ENCODE results near the gene ZNF26. TPM values are rescaled to one million over a fixed set of nuclear protein-coding genes. Genes with fewer than 3 reads are reported as not detected.

The ZNF26 gene
- total and polyA plus RNA-seq, 8 donors: 1.2 to 30.3 (median 3.1) TPM

DNA sequence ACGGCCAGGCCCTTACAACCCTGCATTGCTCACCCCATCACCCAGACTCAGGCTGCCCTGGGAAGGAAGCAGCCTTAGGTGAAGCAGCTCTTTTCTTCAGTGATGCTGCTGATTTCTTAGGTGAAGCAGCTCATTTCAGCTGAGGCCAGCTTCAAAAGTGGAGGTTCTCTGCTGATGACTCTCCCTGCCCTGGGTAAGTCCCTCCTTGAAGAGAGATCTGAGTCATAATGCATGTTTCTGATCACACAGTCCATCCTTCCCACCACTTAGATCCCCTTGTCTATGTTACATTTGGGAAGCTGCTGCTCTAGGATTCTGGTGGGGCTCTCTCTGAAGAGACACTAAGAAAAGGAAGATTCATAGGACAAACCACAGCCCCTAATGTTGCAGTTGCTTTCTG, 77.4 kb downstream of the ZNF26 start:
- intact Hi-C loops (cut with DNase I; ENCODE audit: low total_unique reads): no loop called here
- Histone ChIP-seq H3K4me1 (no peaks in the 10 kb centered on the region), H3K27ac (no peak overlapping the region), H3K36me3 (peaks cover under 1 to 39% (median 6%) of the 10 kb centered on the region in 4 donors), H3K4me3 (no peak overlapping the region), H3K9me3 (peaks cover 91 to 100% (median 99%) of the 10 kb centered on the region in 4 donors), H3K27me3 (no peaks in the 10 kb centered on the region)
- TF ChIP-seq POLR2AphosphoS5 (IDR thresholded peaks at IDR 0.05): no peak
- no peak for TF ChIP-seq EP300 (IDR thresholded peaks at IDR 0.05)
- TF ChIP-seq POLR2A (IDR thresholded peaks at IDR 0.05): no peak
- 93 to 100% (median 94%) methylated on average over 1 of the region's 1 CpG for WGBS, 5 donors
- no peak for DNase-seq

DNA sequence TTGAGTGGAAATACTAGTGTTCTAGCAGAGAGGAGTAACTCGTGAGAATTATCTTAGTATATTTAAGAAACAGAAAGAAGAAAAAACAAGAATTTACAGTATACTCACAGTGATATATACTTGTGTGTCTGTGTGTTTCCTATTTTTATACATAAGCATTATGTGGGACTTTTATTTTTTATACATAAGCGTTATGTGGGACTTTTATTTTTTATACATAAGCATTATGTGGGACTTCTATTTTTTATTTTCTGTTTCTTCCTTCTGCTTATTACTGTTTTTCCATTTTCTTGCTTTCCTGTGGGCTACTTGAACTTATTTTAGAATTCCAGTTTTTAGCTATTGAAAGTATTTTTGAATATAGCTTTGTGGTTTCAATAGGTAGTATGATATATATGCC, 87.7 kb downstream of the ZNF26 start:
- TF ChIP-seq, protein P1, sequence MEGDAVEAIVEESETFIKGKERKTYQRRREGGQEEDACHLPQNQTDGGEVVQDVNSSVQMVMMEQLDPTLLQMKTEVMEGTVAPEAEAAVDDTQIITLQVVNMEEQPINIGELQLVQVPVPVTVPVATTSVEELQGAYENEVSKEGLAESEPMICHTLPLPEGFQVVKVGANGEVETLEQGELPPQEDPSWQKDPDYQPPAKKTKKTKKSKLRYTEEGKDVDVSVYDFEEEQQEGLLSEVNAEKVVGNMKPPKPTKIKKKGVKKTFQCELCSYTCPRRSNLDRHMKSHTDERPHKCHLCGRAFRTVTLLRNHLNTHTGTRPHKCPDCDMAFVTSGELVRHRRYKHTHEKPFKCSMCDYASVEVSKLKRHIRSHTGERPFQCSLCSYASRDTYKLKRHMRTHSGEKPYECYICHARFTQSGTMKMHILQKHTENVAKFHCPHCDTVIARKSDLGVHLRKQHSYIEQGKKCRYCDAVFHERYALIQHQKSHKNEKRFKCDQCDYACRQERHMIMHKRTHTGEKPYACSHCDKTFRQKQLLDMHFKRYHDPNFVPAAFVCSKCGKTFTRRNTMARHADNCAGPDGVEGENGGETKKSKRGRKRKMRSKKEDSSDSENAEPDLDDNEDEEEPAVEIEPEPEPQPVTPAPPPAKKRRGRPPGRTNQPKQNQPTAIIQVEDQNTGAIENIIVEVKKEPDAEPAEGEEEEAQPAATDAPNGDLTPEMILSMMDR (IDR thresholded peaks at IDR 0.05): no peak
- TF ChIP-seq EP300 (IDR thresholded peaks at IDR 0.05) (no peak), POLR2AphosphoS5 (IDR thresholded peaks at IDR 0.05) (no peak), POLR2A (IDR thresholded peaks at IDR 0.05) (no peak)
- Histone ChIP-seq H3K9me3 (peaks cover 56 to 100% (median 95%) of the 10 kb centered on the region in 4 donors), H3K4me3 (no peak overlapping the region), H3K27ac (no peak overlapping the region), H3K27me3 (no peaks in the 10 kb centered on the region), H3K36me3 (no peaks in the 10 kb centered on the region), H3K4me1 (no peaks in the 10 kb centered on the region)
- WGBS, 5 donors: 85 to 94% (median 89%) methylated on average over 2 of the region's 2 CpGs
- intact Hi-C loops (cut with DNase I; ENCODE audit: low total_unique reads): no loop called here
- DNase-seq: no peak

Small RNA genes lying within 50 kb of the gene (small RNA-seq; reads per million reads assigned to genes)
- gene RNU4ATAC12P: 0 reads per million in 4 donors

Other genes with a start within 250 kb of the ZNF26 start
- 10 to 100 TPM; 26.3 to 75.9 (median 73.4) TPM for gene ANKLE2, start 224.5 kb upstream of the ZNF26 start, total RNA-seq
- 10 to 100 TPM in 2 of 3 donors, 1 to 10 TPM in 1; 8.1 to 26.8 (median 10.7) TPM for gene ANKLE2, start 224.5 kb upstream of the ZNF26 start, polyA plus RNA-seq
- gene GOLGA3, start 157.5 kb upstream of the ZNF26 start, total RNA-seq: 100 to 1,000 TPM in 2 of 5 donors, 10 to 100 TPM in 3; 53.7 to 204 (median 75.5) TPM
- gene GOLGA3, start 157.5 kb upstream of the ZNF26 start, polyA plus RNA-seq: 10 to 100 TPM in 2 of 3 donors, 1 to 10 TPM in 1; 8.8 to 29.2 (median 17.9) TPM
- gene CHFR, start 98.8 kb upstream of the ZNF26 start, total RNA-seq: 100 to 1,000 TPM in 1 of 5 donors, 10 to 100 TPM in 4; 48.7 to 107 (median 73.3) TPM
- gene CHFR, start 98.8 kb upstream of the ZNF26 start, polyA plus RNA-seq: 10 to 100 TPM; 14.7 to 20.8 (median 15.4) TPM
- 10 to 100 TPM in 2 of 5 donors, 1 to 10 TPM in 2, under 1 TPM in 1; 0.58 to 16.9 (median 8.2) TPM for gene ZNF605, start 30.1 kb upstream of the ZNF26 start, total RNA-seq
- 1 to 10 TPM in 2 of 3 donors, under 1 TPM in 1; 0.92 to 2.5 (median 2.2) TPM for gene ZNF605, start 30.1 kb upstream of the ZNF26 start, polyA plus RNA-seq
- 10 to 100 TPM; 10.5 to 53.3 (median 20.1) TPM for gene ZNF84, start 51.1 kb downstream of the ZNF26 start, total RNA-seq
- gene ZNF84, start 51.1 kb downstream of the ZNF26 start, polyA plus RNA-seq: 1 to 10 TPM; 3.5 to 7.8 (median 7.5) TPM
- gene ZNF140, start 94.6 kb downstream of the ZNF26 start, total RNA-seq: 10 to 100 TPM in 3 of 5 donors, 1 to 10 TPM in 2; 2.3 to 43.3 (median 34.1) TPM
- gene ZNF140, start 94.6 kb downstream of the ZNF26 start, polyA plus RNA-seq: 10 to 100 TPM; 10.0 to 17.1 (median 13.2) TPM
- 1 to 10 TPM; 1.4 to 6.4 (median 2.7) TPM for gene ZNF891, start 143.9 kb downstream of the ZNF26 start, total RNA-seq
- gene ZNF891, start 143.9 kb downstream of the ZNF26 start, polyA plus RNA-seq: under 1 TPM; 0.15 to 0.38 (median 0.25) TPM
- 10 to 100 TPM in 2 of 5 donors, 1 to 10 TPM in 2, not detected in 1; 4.6 to 20.7 (median 13.1) TPM for gene ZNF10, start 144.3 kb downstream of the ZNF26 start, total RNA-seq
- 1 to 10 TPM; 2.4 to 5.8 (median 4.9) TPM for gene ZNF10, start 144.3 kb downstream of the ZNF26 start, polyA plus RNA-seq
- gene ZNF268, start 195.1 kb downstream of the ZNF26 start, total RNA-seq: 10 to 100 TPM in 3 of 5 donors, 1 to 10 TPM in 1, under 1 TPM in 1; under 0.01 to 39.7 (median 12.1) TPM
- gene ZNF268, start 195.1 kb downstream of the ZNF26 start, polyA plus RNA-seq: 1 to 10 TPM; 2.7 to 5.3 (median 3.1) TPM
- not detected for gene ANHX, start 249.5 kb downstream of the ZNF26 start, total RNA-seq
- not detected for gene ANHX, start 249.5 kb downstream of the ZNF26 start, polyA plus RNA-seq